Activated CD4-positive, alpha-beta T cell treated with anti-CD3 and anti-CD28 coated beads for 24 hours (primary cell): Measurements from ENCODE around the gene STIL.
"Not testable (repeated sequence)": the region's sequence is repeated elsewhere in the genome, so short reads cannot be mapped to it uniquely, and the experiment has no call there.

Experiments used
- DNase-seq, 2 donors: peaks; one replicate each; pipeline ENCODE4 v3.0.0-alpha.2; 2020; ENCODE audit warnings: low read depth in 2 of 2

STIL gene

DNA sequence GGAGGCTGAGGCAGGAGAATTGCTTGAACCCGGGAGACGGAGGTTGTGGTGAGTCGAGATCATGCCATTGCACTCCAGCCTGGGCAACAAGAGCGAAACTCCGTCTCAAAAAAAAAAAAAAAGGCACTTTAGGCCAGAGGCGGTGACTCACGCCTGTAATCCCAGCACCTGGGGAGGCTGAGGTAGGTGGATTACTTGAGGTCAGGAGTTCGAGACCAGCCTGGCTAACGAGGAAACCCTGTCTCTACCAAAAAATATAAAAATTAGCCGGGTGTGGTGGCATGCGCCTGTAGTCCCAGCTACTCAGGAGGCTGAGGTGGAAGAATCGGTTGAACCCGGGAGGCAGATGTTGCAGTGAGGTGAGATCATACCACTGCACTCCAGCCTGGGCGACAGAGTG is 6.0 kb upstream of the STIL start:
- not testable (repeated sequence) for DNase-seq

DNA sequence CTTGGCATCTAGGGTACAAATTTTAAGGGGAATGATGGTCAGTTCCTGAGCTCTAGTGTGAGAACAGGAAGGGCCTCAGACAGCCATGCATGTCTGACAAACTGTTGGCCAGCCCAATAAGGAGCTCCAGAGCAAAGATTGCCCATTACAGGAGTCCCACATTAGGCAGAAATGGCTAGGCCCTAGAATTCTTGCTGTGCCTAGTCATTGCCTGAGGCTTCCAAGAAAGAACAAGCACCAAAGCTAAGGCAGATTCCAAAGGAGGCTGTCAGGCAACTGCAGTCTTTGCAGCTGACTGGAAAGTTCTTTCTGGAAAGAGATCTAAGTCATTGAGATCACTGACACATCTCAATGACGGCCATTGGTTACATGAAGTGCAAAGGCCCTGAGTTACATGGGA is 3.9 kb upstream of the STIL start:
- DNase-seq, result no peak

DNA sequence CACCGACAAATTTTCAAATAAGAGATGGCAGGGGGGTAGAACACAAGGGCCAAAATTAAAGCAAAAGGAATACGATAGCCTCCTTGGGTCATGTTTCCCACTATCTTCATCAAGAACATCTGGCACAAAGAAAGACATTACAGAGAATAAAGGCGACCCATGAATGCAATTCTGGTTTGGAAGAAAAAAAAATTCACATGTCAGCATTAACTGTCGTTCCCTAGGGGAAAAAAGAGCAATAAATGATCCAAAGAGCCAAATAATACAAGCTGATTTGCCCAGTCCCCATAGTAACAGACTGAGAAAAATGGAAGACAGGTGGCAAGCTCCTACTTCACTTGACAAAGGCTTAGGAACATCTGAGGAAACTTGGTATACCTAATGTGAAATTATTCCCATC is 4.5 kb downstream of the STIL start:
- no peak for DNase-seq

DNA sequence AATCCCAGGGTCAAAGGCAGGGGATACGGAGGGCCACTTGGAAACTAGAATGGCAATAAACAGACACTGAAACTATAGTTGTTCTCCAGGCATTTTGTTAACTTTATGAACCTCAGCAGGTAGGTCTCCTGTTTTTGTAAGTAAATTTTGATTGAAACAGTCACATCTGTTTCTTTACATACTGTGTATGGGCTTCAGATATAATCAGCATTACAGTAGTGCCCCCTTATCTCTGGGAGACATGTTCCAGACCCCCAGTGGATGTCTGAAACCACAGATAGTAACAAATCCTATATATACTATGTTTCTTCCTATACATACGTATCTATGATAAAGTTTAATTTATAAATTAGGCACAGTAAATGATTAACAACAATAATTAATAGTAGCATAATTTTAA is 11.5 kb downstream of the STIL start:
- no peak for DNase-seq

DNA sequence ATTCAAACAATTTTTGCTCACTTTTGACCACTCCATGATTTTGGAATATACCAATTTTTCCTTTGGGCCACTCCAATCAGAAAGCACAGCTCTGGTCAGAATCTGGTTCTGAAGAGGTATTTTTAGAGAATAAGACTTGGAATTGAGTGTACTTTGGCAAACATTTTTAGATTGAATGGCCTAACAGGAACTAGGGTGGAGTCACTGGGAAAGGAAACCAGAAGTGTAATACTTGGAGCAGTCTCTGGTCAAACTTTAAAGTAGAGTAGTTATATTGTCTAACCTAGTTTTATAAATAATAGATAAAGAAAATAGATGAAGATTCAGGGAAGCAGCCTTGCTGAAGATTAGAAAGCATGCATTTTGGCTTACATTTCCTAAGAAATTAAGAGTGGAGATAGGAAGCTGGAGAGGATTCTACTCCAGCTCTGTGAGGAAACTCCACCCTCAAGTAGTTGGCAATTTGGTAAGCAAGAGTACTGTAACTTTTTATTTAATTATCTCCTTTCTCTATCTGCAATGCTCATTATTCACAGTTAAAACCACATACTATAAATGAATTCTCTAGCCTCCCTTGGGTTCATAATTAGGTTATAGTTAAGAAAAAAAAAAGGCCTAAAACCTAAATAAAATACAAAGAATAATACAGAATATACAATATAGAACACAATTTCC is 15.8 kb downstream of the STIL start:
- DNase-seq, result no peak

DNA sequence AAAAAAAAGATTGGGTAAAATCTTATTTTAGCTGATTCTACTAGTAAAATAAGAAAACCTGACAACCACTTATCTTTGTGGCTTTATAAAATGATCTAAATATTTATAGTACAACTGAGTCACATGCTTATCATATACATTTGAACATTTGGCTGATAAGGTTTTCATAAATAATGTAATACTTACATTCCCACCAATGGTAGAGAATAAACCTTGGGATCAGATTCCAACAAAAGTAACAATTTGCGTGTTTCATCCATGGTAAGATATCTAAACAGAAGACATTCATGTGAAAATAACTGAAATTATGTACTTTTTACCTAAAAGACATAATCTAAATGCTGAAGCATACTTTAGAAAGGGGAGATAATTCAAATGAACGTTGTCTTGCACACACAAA is 18.4 kb downstream of the STIL start:
- no peak for DNase-seq

DNA sequence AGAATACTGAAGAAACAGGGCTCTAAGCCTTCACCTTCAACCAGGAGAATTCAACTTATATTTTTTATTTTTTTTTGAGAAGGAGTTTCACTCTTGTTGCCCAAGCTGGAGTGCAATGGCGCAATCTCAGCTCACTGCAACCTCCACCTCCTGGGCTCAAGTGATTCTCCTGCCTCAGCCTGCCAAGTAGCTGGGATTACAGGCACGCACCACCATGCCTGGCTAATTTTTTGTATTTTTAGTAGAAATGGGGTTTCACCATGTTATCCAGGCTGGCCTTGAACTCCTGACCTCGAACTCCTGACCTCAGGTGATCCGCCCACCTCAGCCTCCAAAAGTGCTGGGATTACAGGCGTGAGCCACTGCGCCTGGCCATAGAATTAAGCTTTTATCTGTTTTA is 19.1 kb downstream of the STIL start:
- DNase-seq, result not testable (repeated sequence)

DNA sequence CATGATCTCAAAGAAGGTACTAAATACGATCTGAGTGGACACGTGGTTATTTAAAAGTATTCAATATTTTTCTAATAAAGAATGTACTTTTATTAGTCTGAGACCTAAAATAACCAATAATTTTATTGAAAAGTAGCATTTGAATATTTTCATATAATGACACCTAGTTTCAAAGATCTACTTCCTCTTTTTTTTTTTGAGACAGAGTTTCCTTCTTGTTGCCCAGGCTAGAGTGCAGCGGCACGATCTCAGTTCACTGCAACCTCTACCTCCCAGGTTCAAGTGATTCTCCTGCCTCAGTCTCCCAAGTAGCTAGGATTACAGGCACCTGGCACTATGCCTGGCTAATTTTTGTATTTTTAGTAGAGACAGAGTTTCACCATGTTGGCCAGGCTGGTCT is 25.8 kb downstream of the STIL start:
- DNase-seq, result not testable (repeated sequence)

DNA sequence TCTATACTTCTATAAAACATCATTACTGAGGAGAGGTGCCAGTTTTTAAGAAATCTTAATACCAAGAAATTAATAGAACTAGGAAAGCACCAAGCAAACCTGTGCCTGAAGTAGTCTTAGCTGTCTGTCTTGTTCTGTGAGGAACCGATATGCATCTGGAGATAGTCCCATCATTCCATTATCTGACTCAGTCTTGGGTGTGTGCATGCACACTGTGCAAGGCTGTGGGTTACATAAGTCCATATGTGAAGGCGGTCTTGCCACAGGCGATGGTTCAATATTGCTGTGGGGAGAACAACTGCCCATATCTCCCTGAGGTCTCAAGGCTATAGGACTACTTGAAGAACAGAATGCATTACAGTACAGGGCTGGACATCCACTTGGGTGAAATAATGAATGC is 33.8 kb downstream of the STIL start:
- no peak for DNase-seq

DNA sequence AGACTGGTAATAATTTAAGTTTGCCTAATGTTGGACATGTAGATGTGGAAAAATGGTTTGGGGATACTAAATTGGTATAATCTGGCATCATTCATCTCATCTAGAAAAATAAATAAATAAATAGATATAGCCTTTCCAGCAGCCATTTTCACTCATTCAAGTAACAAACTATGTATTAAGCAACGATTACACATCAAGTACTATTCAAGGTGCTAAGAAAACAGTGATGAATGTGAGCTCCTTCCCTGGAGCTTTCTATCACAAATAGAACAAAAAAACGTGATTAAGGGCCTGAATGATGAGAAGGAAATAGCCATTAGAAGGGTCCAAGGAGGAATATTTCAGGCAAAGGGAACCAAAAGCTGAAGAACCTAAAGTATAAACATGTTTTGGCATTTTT is 37.1 kb downstream of the STIL start:
- DNase-seq, result no peak

DNA sequence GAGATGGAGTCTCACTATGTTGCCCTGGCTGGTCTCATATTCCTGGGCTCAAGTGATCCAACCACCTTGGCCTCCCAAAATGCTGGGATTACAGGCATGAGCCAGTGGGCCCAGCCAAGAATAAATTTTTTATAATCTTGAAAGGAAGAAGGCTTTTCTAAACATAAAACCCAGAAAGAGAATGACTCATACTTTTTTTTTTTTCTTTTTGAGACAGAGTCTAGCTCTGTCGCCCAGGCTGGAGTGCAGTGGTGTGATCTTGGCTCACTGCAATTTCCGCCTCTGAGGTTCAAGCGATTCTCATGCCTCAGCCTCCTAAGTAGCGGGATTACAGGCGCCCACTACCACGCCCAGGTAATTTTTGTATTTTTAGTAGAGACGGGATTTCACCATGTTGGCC is 38.1 kb downstream of the STIL start:
- DNase-seq, result not testable (repeated sequence)

DNA sequence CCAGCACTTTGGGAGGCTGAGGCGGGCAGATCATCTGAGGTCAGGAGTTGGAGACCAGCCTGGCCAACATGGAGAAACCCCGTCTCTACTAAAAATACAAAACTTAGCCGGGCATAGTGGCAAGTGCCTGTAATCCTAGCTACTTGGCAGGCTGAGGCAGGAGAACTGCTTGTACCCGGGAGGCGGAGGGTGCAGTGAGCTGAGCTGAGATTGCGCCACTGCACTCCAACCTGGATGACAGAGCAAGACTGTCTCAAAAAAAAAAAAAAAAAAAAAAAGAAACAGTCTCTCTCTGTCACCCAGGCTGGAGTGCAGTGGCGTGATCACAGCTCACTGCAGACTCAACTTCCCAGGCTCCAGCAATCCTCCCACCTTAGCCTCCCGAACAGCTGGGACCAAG is 48.4 kb downstream of the STIL start:
- not testable (repeated sequence) for DNase-seq

DNA sequence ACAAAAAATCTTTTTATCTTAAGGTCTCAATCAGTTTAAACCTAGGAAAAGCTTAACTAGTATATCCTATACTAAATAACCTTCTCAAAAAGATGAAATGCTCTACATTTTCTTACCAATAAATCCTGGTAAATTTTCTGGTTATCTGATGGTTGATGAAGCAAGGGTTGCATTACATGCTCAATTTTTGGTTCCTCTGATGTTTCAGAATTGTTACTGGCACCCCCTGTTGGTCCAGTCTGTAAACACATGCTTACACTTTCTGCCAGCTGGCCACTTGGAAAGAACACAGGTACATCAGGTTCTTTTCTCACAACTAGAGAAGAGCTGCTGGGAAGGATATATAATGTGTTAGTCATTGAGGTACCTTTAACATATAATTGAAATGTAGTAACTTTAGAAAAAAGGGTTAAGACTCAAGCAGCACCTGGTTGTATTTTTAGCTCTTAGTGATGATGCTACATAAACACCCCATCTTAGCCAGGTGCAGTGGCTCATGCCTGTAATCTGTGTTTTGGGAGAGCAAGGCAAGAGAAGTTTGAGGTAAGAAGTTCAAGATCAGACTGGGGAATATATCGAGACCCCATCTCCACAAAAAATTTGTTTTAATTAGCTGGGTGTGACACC is 51.0 kb downstream of the STIL start:
- peak; percentile 15 to 24 for DNase-seq

DNA sequence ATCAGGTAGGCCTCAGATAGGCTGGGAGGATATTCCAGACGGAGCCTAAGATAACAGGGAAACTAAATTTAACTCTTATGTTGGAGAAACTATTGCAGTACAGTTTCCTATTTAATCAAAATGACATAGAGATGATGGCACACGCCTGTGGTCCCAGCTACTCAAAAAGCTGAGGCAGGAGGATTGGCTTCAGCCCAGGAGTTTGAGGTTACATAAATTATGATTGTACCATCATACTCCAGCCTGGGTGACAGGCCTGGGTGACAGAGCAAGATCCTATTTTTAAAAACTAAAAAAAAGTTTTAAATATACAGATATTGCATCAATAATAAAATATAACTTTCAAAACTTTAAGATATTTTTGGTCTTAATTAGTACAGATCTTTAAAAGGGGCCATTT is 56.7 kb downstream of the STIL start:
- no peak for DNase-seq

DNA sequence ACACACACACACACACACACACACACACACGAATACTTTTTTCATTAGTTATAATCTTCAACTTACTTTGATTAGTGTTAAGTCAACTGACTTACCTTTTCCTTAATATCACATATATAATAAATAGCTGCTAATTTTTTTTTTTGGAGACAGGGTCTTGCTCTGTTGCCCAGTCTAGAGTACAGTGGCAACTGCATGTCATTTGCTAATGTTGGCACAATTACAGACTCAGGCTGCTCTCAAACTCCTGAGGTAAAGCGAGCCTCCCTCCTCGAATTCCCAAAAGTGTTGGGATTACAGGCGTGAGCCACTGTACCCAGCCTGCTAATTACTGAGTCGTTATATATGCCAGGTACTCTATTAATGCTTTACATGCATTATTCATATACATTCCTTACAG is 61.2 kb downstream of the STIL start:
- no peak for DNase-seq

DNA sequence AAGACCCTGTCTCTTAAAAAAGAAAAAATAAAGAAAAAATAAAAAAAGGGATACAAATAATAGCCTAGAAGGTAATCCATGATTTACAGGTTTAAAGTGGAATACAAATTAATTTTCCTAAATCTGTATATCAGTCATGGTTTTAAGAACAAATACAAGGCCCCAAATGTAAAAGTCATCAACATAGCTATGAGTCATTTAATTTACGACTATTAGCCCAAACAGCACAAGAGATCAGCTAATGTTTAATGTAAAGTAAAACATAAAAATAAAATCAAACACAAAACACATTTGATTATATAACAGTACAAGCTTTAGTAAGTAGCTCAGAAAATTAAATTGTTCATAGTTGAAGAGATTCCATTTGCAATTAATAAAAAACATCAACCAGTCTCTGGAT is 61.6 kb downstream of the STIL start:
- DNase-seq, result no peak

DNA sequence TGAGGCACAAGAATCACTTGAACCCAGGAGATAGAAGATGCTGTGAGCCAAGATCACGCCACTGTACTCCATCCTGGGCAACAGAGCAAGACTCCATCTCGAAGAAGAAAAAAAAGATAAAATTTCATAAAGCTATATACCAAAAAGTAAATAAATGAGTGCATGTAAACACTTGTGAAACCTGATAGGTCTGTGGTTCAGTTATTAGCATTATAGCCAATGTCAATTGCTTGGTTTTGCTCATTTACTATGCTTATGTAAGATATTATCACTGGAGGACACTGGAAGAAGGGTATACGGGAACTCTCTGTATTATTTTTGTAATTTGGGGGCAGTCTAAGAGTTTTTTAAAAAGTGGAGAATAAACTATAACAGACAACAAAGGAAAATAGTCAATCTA is 64.2 kb downstream of the STIL start:
- no peak for DNase-seq

DNA sequence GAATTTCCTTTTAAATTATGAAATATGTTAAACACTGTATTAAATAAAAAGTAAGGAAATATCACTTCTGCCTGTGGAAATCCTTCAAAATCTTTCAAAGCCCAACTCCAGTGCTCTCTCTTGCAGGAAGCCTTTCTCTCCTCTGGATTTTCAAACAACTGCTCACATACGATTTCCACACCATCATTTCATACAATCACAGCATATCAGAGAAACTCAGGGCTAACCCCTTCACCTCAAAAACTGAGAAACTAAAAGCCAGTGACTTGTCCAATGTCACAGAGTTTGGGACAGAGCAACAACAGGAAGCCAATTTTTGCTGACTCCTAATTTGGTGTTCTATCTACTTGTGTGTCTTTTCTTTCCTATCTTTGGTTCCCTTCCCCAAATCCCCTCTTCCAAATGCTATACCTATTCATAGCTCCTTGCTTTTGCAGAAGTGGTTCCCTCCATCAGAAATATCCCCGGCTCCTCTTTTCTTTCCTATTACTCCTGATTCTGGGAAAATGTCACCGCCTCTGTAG is 69.5 kb downstream of the STIL start:
- DNase-seq, result no peak

DNA sequence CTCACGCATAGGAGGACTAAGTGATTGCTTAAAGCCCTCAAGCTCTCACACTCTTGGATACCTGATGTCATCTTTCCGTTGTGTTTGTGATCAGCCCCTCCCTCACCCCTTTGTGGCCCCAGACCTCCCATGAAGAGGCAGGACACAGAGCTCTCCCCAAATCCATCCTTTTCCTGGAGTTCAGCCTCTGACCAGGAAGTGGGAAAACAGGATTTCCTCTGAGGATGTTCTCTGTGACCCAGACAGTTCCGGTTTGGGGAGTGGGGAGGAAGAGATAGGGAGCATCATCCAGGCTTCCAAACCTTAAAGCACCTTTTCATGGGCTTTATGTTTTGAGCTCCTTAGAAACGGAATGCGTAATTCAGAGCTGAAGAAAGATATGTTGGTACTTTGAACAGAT is 70.0 kb downstream of the STIL start:
- DNase-seq, result no peak

DNA sequence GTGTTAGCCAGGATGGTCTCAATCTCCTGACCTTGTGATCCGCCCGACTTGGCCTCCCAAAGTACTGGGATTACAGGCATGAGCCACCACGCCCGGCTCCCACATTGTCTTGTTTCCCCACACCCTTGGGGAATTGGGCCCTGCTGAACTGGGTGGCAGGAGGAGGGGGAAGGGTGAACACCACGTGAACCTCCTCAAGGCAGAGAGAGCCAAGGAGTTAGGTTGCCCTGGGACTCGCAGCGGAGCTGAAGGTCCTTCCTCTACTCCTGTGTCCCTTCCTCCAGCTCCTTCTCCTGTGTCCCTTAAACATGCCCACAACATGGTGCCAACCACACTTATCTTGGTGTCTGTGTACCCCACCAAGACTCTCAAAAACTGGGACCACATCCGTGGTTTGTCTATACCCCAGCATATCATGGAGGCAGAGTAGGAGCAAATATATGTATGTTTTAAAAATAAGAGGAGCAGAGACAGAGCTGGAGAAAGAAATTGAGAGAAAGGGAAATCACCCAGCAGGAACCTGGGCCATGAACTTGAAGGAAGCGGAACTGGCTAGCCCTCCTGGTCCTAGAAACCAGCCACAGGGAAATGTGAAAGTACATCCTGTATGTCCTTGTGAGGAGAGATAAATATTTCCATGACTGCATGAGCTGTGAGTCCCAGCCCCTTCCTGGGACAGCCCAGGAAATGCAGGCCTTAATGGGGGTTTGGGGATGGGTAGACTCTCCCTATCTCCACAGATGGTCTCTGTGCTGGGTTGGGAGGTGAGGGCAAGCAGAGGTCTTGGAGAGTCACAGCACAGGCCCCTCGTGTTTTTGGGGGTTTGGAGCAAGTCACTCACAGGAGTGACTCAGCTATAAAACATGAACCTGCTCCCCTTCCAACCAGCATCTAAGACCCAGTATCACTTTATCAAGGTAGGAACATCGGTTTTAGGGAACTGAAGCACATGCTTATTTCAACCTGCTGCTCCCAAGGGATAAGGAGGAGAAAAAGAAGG is 72.5 kb downstream of the STIL start:
- DNase-seq, result no peak

DNA sequence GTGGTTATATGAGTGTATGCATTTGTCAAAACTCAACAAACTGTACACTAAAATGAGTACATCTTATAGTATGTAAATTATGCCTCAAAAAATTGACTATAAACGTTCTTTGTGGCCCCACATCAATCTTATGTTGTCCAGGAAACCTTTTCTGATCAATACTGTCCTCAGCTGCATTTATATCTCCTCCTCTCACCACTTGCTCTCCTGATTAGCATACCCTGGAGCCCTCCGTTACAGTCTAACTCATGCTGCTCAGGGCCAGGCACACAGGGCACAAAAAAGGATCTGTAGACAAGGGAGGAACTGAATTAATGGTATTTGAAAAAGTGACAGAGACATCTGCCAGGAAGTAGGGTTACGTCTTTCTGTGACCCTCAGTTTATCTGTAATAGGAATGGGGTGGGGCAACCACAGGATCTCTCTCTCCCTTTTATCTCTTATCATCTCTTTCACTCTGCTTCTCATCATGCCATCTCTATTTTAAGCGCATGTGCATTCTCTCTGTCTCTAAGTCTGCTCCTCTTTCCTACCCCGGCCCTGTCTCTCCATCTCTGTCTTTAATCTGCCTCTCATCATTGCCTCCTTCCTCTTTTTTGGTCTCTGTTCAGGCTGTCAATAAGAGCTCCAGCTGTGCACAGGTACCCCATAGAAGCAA is 74.9 kb downstream of the STIL start:
- no peak for DNase-seq

DNA sequence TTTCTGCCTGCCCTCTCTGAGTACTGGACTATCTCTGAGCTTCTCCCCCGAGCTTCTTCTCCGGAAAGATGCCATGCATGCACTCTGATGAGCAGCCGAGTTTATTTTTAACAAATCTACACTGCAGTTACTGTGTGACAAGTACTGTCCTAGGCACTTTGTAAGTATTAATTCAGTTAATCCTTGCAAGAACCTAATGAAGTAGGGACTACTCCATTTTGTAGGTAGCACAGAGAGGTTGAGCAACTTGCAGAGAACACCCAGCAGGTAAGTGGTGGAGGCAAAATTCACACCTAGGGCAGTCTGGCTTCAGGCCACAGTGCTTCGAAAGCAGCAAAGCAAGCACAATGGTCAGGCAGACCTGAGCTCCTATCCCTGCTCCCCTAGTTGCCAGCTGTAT is 78.1 kb downstream of the STIL start:
- DNase-seq, result no peak
